ENCODE measurements around the gene CLEC2L. TPM values are rescaled to one million over a fixed set of nuclear protein-coding genes. Genes with fewer than 3 reads are reported as not detected.

CLEC2L gene
- total RNA-seq, 4 donors from 2014 or later: 0.36 TPM; not detected in 3

DNA sequence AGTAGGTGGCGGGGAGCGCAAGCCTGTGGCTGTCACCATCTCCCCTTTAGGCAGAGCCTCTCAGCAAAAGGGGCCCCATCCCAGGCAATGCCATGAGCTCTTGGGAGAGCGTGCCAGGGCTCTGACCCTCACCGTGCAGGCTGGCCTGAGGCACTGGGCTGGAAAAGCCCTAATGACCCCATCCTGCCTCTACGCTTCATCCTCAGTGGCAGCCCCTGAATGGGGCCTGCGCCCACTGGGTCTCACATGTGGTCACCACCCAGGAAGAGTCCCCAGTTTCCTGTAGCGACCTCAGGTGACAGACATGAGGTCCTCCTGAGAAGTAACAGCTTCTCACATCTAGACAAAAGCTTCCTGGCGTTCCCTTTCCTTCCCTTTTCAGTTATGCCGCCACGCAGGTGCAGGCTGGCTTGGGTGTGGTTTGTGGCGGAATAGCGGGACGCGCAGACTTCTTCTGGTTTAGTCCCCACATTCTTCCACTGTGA lies 59.2 kb downstream of the CLEC2L start:
- no peak for DNase-seq (ENCODE audit: low spot score)
- TF ChIP-seq, protein P1, sequence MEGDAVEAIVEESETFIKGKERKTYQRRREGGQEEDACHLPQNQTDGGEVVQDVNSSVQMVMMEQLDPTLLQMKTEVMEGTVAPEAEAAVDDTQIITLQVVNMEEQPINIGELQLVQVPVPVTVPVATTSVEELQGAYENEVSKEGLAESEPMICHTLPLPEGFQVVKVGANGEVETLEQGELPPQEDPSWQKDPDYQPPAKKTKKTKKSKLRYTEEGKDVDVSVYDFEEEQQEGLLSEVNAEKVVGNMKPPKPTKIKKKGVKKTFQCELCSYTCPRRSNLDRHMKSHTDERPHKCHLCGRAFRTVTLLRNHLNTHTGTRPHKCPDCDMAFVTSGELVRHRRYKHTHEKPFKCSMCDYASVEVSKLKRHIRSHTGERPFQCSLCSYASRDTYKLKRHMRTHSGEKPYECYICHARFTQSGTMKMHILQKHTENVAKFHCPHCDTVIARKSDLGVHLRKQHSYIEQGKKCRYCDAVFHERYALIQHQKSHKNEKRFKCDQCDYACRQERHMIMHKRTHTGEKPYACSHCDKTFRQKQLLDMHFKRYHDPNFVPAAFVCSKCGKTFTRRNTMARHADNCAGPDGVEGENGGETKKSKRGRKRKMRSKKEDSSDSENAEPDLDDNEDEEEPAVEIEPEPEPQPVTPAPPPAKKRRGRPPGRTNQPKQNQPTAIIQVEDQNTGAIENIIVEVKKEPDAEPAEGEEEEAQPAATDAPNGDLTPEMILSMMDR (IDR thresholded peaks at IDR 0.05): no peak
- no peak for ATAC-seq (ENCODE audit: low FRiP score)

DNA sequence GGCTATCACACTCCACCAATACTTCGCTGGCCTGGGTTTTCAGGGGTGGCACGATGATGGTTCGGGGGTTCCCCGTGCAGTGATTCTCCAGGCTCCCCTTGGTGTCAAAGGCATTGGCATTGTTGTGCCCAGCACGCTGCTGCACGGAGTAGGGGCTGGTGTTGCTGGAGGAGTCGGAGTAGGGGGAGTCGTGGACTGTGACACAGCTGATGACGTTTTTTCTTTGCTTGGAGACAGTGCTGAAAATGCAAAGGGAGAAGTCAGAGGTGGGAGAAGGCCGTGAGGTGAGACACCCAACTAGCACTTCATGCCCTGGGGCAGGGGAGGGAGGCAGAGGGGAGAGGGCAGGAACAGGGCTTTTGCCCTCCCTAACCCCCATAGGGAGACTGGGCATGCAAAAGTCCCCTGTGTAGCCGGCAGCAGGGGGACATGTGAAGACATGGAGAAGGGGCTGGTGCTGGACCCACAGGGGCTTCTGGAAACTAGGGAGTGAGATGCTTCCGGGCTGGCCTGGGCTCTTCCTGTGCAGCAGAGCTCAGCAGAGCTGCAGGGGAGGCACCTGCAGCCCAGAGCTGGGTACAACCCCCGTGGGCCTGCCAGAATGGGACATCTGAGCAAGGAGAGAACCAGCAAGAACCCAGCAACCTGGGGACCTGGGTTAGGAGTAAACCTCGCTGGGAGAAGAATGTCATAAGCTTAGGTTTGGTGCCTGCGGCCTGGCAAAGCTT lies 60.5 kb downstream of the CLEC2L start:
- ATAC-seq (ENCODE audit: low FRiP score) (no peak), DNase-seq (ENCODE audit: low spot score) (no peak)
- TF ChIP-seq, protein P1 (IDR thresholded peaks at IDR 0.05): no peak

- TF ChIP-seq, protein P1 (IDR thresholded peaks at IDR 0.05): no peak
- ATAC-seq (ENCODE audit: low FRiP score): no peak
- DNase-seq (ENCODE audit: low spot score): no peak
These were observed 61.6 kb downstream of the CLEC2L start for GRCh38 chr7:139585042-139585441.

DNA sequence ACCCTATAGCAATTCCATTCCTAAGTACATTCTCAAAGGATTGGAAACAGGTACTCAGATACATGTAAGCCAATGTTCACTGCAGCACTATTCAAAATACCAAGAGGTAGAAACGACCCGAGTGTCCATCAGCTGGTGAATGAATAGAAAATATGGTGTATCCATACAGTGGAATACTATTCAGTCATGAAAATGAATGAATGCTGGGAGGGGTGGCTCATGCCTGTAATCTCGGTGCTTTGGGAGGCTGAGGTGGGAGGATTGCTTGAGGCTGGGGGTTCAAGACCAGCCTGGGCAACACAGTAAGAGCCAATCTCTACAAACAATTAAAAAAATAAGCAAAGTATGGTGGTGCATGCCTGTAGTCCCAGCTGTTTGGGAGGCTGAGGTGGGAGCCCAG lies 62.8 kb downstream of the CLEC2L start:
- ATAC-seq (ENCODE audit: low FRiP score) (no peak), DNase-seq (ENCODE audit: low spot score) (no peak)
- TF ChIP-seq, protein P1 (IDR thresholded peaks at IDR 0.05): no peak

- TF ChIP-seq, protein P1 (IDR thresholded peaks at IDR 0.05): no peak
- no peak for DNase-seq (ENCODE audit: low spot score)
- ATAC-seq (ENCODE audit: low FRiP score): no peak
These were observed 64.0 kb downstream of the CLEC2L start for GRCh38 chr7:139587535-139587934.

DNA sequence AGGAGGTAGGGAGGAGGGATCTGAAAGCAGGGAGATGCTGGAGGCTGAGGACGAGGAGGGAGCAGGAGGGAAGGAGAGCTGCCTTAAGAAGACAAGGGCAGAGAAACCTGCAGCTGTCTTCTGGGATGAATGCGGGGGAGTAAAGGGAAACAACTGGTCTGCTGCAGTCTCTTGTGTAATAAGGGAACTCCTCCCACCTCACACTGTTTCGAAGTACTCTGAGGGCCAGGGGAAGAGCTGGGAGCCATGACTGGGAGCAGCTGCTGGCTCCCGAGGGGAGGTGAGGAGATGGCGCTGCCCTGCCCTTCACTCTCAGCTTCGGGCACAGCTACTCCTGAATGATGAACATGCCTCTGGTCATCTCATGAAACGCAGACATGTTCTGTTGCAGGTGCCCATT lies 65.1 kb downstream of the CLEC2L start:
- ATAC-seq (ENCODE audit: low FRiP score): peak; percentile 58
- DNase-seq (ENCODE audit: low spot score): no peak

More for the DNA sequence above, 65.1 kb downstream of the CLEC2L start:
- TF ChIP-seq, protein P1 (IDR thresholded peaks at IDR 0.05): no peak

Data from omental fat pad (tissue), 4 donors.